KOPT-K1 (cell line): ENCODE data around the gene MTOR.
A peak's percentile ranks its signal among the peaks of the same experiment; 100 is the strongest.

Source experiments
- H3K27ac ChIP-seq: fragments of 200-600 bp; sonication (generic); 2 replicates; pipeline ENCODE4 v1.5.1; 2016; ENCODE audit warnings: antibody characterized with exemption, mild to moderate bottlenecking, low read depth, low read length; ENCODE audit not compliant: poor library complexity, severe bottlenecking
- H3K36me3 ChIP-seq: fragments of 200-600 bp; sonication (generic); 2 replicates; pipeline ENCODE4 v1.5.1; 2017; ENCODE audit warnings: antibody characterized with exemption, mild to moderate bottlenecking, low read length, moderate library complexity; ENCODE audit not compliant: insufficient read depth
- H3K9me3 ChIP-seq: fragments of 200-600 bp; sonication (generic); 2 replicates; pipeline ENCODE4 v1.5.1; 2017; ENCODE audit warnings: antibody characterized with exemption, low read length, mild to moderate bottlenecking; ENCODE audit not compliant: insufficient read depth, poor library complexity, severe bottlenecking

MTOR gene

GRCh38 chr1:11058595-11059154 is 203.7 kb downstream of the MTOR start:
- peaks cover 70% of the 10 kb centered on the region for H3K36me3 ChIP-seq
- H3K27ac ChIP-seq: peak overlapping the region; percentile 81
- H3K9me3 ChIP-seq: no peaks in the 10 kb centered on the region

- H3K36me3 ChIP-seq: peaks cover 69% of the 10 kb centered on the region
These were observed 204.3 kb downstream of the MTOR start for GRCh38 chr1:11058026-11058425.

GRCh38 chr1:11057477-11057876 is 204.9 kb downstream of the MTOR start:
- no peak overlapping the region for H3K27ac ChIP-seq
- H3K9me3 ChIP-seq: no peaks in the 10 kb centered on the region
- peaks cover 64% of the 10 kb centered on the region for H3K36me3 ChIP-seq

More at GRCh38 chr1:11058026-11058425, 204.3 kb downstream of the MTOR start:
- H3K9me3 ChIP-seq: no peaks in the 10 kb centered on the region
- no peak overlapping the region for H3K27ac ChIP-seq
